Spleen (tissue), 7 donors: ENCODE data around the gene DLG2.

Experiments
- POLR2A ChIP-seq, 3 donors: fragments of 450-650 bp; IDR thresholded peaks; one replicate each; pipeline ENCODE4 v1.5.1; 2017; ENCODE audit warnings: antibody characterized with exemption in 3 of 3, mild to moderate bottlenecking in 1 of 3
- POLR2AphosphoS5 ChIP-seq, 3 donors: sonication (generic); formaldehyde crosslinking; IDR thresholded peaks; one replicate each; pipeline ENCODE4 v1.5.1; 2017; ENCODE audit warnings: antibody characterized with exemption in 3 of 3
- TF ChIP-seq, protein P1 (sequence below), 11 experiments: fragments of 200-600 bp in 7 of 11; fragments of 450-650 bp in 4 of 11; sonication (generic) in 4 of 11; IDR thresholded peaks in 8 of 11; conservative IDR thresholded peaks in 3 of 11; 1 replicate in 7 of 11; 2 replicates in 4 of 11; pipeline versions ENCODE4 v1.4.0 to v1.8.0; 2016 to 2021; ENCODE audit warnings: antibody characterized with exemption in 11 of 11, inconsistent platforms in 4 of 11, mild to moderate bottlenecking in 1 of 11
- donor health status: DM: no; HTN: no; CAD: no; lungs with moderate emphysema.
- donor health status: DM: no; HTN: no; CAD: no.
- donor health status: DM: no; HTN: no; CAD: no.

DNA sequence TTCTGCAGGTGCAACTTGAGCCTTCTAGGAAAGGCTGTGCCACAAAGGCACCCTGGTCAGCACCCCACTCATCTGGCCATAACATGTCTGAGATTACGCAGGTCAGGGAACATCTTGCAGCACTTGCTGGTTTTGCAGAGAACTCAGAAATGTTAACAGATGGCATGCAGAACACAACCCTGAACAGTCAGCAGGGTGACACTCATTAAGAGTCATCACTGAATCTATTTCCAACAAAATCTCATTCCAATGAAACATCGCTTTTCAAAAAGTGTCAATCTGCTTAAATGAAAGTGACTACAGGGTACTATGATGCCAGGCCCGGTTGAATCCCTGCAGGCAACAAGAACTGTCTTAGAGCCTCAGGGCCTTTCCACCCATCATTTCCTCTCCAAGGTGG is 1971.2 kb downstream of the DLG2 start:
- TF ChIP-seq, protein P1, sequence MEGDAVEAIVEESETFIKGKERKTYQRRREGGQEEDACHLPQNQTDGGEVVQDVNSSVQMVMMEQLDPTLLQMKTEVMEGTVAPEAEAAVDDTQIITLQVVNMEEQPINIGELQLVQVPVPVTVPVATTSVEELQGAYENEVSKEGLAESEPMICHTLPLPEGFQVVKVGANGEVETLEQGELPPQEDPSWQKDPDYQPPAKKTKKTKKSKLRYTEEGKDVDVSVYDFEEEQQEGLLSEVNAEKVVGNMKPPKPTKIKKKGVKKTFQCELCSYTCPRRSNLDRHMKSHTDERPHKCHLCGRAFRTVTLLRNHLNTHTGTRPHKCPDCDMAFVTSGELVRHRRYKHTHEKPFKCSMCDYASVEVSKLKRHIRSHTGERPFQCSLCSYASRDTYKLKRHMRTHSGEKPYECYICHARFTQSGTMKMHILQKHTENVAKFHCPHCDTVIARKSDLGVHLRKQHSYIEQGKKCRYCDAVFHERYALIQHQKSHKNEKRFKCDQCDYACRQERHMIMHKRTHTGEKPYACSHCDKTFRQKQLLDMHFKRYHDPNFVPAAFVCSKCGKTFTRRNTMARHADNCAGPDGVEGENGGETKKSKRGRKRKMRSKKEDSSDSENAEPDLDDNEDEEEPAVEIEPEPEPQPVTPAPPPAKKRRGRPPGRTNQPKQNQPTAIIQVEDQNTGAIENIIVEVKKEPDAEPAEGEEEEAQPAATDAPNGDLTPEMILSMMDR (IDR thresholded peaks at IDR 0.05 in 8 of 11, conservative IDR thresholded peaks at IDR 0.05 in 3 of 11): no peak
- TF ChIP-seq POLR2A (IDR thresholded peaks at IDR 0.05) (no peak), POLR2AphosphoS5 (IDR thresholded peaks at IDR 0.05) (no peak)
